SK-N-SH (cell line): Measurements from ENCODE around the gene PNP.

Experiments used
- FOXM1 ChIP-seq: IDR thresholded peaks from 2 replicates; pipeline ENCODE4 v1.4.0; 2012; ENCODE audit warnings: low read depth, mild to moderate bottlenecking
- RXRA ChIP-seq: IDR thresholded peaks from 2 replicates; pipeline ENCODE4 v1.4.0; 2012; ENCODE audit warnings: low read depth, mild to moderate bottlenecking, borderline replicate concordance
- TF ChIP-seq, protein P1 (sequence below): fragments of 200-600 bp; sonication (generic); IDR thresholded peaks from 2 replicates; pipeline ENCODE4 v1.6.1; 2017; ENCODE audit warnings: antibody characterized with exemption, mild to moderate bottlenecking, moderate library complexity
- TF ChIP-seq, protein P2 (sequence below): IDR thresholded peaks from 2 replicates; pipeline ENCODE4 v1.4.0; 2012; ENCODE audit warnings: low read depth, borderline replicate concordance

DNA sequence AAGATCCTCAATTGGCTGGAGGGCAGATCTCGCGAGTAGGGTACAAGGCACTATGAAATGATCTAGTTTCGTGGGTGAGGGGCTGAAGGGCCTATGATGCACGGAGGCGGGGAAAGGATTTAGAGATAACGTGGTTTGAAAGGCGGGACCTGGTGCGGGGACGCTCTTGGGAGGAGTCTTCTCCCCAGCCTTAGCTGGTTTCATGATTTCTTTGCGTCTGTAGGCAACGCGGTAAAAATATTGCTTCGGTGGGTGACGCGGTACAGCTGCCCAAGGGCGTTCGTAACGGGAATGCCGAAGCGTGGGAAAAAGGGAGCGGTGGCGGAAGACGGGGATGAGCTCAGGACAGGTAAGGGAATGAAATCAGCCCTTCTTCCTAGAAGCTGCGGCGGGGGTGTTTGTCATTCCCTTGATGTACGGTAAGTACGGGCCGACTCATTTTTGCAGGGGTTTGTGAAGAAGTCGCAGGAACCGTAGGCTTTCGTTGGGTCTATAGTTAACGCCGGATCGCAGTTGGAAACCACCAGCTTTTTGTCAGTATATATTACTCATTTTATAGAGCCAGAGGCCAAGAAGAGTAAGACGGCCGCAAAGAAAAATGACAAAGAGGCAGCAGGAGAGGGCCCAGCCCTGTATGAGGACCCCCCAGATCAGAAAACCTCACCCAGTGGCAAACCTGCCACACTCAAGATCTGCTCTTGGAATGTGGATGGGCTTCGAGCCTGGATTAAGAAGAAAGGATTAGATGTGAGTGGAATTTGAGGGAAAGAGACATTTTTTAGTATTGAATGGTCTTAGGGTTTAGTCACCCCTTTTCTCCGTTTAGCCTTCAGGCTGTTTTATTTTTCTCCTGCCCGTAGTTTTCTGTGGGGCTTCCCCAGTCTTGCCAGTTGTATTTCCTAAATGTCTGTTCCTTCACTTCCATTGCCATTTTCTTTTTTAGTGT, 13.6 kb upstream of the PNP start:
- TF ChIP-seq, protein P1, sequence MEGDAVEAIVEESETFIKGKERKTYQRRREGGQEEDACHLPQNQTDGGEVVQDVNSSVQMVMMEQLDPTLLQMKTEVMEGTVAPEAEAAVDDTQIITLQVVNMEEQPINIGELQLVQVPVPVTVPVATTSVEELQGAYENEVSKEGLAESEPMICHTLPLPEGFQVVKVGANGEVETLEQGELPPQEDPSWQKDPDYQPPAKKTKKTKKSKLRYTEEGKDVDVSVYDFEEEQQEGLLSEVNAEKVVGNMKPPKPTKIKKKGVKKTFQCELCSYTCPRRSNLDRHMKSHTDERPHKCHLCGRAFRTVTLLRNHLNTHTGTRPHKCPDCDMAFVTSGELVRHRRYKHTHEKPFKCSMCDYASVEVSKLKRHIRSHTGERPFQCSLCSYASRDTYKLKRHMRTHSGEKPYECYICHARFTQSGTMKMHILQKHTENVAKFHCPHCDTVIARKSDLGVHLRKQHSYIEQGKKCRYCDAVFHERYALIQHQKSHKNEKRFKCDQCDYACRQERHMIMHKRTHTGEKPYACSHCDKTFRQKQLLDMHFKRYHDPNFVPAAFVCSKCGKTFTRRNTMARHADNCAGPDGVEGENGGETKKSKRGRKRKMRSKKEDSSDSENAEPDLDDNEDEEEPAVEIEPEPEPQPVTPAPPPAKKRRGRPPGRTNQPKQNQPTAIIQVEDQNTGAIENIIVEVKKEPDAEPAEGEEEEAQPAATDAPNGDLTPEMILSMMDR, result no peak
- TF ChIP-seq, protein P2, sequence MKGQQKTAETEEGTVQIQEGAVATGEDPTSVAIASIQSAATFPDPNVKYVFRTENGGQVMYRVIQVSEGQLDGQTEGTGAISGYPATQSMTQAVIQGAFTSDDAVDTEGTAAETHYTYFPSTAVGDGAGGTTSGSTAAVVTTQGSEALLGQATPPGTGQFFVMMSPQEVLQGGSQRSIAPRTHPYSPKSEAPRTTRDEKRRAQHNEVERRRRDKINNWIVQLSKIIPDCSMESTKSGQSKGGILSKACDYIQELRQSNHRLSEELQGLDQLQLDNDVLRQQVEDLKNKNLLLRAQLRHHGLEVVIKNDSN, result no peak; the same call in 1 of the 2 replicates
- TF ChIP-seq FOXM1 (no peak), RXRA (no peak)
